Parathyroid adenoma (tissue), 2 donors: ENCODE data around the gene BRINP3.

Experiments used
- H2AFZ ChIP-seq: fragments of 300-600 bp; sonication (generic); one replicate; pipeline ENCODE4 v1.7.0; 2017; ENCODE audit warnings: antibody characterized with exemption, mild to moderate bottlenecking
- H3K27ac ChIP-seq: fragments of 300-600 bp; sonication (generic); one replicate; pipeline ENCODE4 v1.7.0; 2017
- H3K27me3 ChIP-seq: fragments of 300-600 bp; sonication (generic); one replicate; pipeline ENCODE4 v1.7.0; 2017; ENCODE audit warnings: low read length; ENCODE audit not compliant: control insufficient read depth, insufficient read depth
- H3K36me3 ChIP-seq: fragments of 300-600 bp; sonication (generic); one replicate; pipeline ENCODE4 v1.7.0; 2017; ENCODE audit warnings: low read length; ENCODE audit not compliant: control insufficient read depth, insufficient read depth
- H3K4me1 ChIP-seq: fragments of 300-600 bp; sonication (generic); one replicate; pipeline ENCODE4 v1.7.0; 2017; ENCODE audit warnings: control low read depth
- H3K4me2 ChIP-seq: fragments of 300-600 bp; sonication (generic); one replicate; pipeline ENCODE4 v1.7.0; 2017; ENCODE audit warnings: low read length
- H3K4me3 ChIP-seq: fragments of 300-600 bp; sonication (generic); one replicate; pipeline ENCODE4 v1.7.0; 2017; ENCODE audit warnings: low read depth, low read length
- H3K79me2 ChIP-seq: fragments of 300-600 bp; sonication (generic); one replicate; pipeline ENCODE4 v1.7.0; 2017; ENCODE audit warnings: control low read depth
- H3K9ac ChIP-seq: fragments of 300-600 bp; sonication (generic); one replicate; pipeline ENCODE4 v1.7.0; 2017; ENCODE audit warnings: mild to moderate bottlenecking
- H3K9me3 ChIP-seq: fragments of 300-600 bp; sonication (generic); one replicate; pipeline ENCODE4 v1.7.0; 2017; ENCODE audit warnings: low read length; ENCODE audit not compliant: control insufficient read depth
- TF ChIP-seq, protein P1 (sequence below): fragments of 300-600 bp; sonication (generic); IDR thresholded peaks from one replicate; pipeline ENCODE4 v1.7.0; 2017; ENCODE audit warnings: antibody characterized with exemption, mild to moderate bottlenecking
- donor health status: primary hyperparathyroidism.

The BRINP3 gene

GRCh38 chr1:190159146-190159545 is 318.5 kb downstream of the BRINP3 start:
- no peak overlapping the region for H3K4me3 ChIP-seq
- H3K9ac ChIP-seq, result no peak overlapping the region
- H3K9me3 ChIP-seq, result no peaks in the 10 kb centered on the region
- H3K27me3 ChIP-seq, result no peaks in the 10 kb centered on the region
- no peak overlapping the region for H3K27ac ChIP-seq
- no peak overlapping the region for H2AFZ ChIP-seq
- H3K79me2 ChIP-seq, result no peaks in the 10 kb centered on the region
- H3K4me2 ChIP-seq, result no peak overlapping the region
- TF ChIP-seq, protein P1, sequence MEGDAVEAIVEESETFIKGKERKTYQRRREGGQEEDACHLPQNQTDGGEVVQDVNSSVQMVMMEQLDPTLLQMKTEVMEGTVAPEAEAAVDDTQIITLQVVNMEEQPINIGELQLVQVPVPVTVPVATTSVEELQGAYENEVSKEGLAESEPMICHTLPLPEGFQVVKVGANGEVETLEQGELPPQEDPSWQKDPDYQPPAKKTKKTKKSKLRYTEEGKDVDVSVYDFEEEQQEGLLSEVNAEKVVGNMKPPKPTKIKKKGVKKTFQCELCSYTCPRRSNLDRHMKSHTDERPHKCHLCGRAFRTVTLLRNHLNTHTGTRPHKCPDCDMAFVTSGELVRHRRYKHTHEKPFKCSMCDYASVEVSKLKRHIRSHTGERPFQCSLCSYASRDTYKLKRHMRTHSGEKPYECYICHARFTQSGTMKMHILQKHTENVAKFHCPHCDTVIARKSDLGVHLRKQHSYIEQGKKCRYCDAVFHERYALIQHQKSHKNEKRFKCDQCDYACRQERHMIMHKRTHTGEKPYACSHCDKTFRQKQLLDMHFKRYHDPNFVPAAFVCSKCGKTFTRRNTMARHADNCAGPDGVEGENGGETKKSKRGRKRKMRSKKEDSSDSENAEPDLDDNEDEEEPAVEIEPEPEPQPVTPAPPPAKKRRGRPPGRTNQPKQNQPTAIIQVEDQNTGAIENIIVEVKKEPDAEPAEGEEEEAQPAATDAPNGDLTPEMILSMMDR, result no peak
- H3K36me3 ChIP-seq, result no peaks in the 10 kb centered on the region
- H3K4me1 ChIP-seq, result no peaks in the 10 kb centered on the region

- TF ChIP-seq, protein P1, result no peak
- Histone ChIP-seq H3K27me3 (no peaks in the 10 kb centered on the region), H3K4me1 (no peaks in the 10 kb centered on the region), H2AFZ (no peak overlapping the region), H3K4me2 (no peak overlapping the region), H3K79me2 (no peaks in the 10 kb centered on the region), H3K27ac (no peak overlapping the region), H3K36me3 (no peaks in the 10 kb centered on the region), H3K4me3 (no peak overlapping the region), H3K9me3 (no peaks in the 10 kb centered on the region), H3K9ac (no peak overlapping the region)
These were observed 322.9 kb downstream of the BRINP3 start for GRCh38 chr1:190154744-190155143.

DNA sequence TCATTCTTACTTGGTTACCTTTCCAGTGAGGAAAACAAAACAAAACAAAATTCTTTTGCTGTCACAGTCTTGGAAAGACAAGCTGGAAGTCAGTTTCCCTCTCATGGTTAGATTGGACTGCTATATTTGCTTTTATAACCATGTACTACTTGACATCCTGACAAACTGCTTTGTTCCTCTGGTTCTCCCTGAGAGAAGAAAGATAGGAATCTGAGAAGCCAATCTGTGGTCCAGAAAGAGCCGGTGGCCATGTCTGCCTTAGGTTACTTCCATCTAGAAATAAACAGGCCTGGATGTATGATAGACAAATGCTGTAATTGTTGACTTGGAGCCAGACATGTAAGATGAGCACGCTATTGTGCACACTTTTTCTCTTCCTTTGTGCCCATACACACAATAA is 330.0 kb downstream of the BRINP3 start:
- no peak overlapping the region for H2AFZ ChIP-seq
- no peak overlapping the region for H3K4me2 ChIP-seq
- H3K36me3 ChIP-seq, result no peaks in the 10 kb centered on the region
- H3K4me3 ChIP-seq, result no peak overlapping the region
- TF ChIP-seq, protein P1, result no peak
- no peak overlapping the region for H3K27ac ChIP-seq
- H3K27me3 ChIP-seq, result no peaks in the 10 kb centered on the region
- H3K79me2 ChIP-seq, result no peaks in the 10 kb centered on the region
- no peaks in the 10 kb centered on the region for H3K9me3 ChIP-seq
- no peaks in the 10 kb centered on the region for H3K4me1 ChIP-seq
- H3K9ac ChIP-seq, result no peak overlapping the region

DNA sequence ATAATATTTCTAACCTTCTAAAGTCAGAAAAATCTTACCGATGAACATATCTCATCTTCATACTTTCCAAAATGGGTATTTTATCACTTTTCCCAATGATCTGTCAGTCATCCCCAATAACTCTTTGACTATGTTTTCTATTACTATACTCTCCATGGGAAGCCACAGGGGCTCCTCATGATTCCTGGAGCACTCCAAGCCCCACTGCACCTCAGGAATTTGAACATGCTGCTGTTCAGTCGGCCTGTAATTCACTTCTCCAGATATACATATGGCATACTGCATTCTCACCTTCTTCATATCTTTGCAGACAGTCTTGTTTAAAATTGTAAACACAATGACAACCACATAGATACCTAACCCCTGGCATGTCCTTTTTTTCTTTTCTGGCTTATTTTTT is 333.0 kb downstream of the BRINP3 start:
- H3K4me1 ChIP-seq, result no peaks in the 10 kb centered on the region
- no peak overlapping the region for H3K27ac ChIP-seq
- TF ChIP-seq, protein P1, result no peak
- H3K79me2 ChIP-seq, result no peaks in the 10 kb centered on the region
- no peak overlapping the region for H2AFZ ChIP-seq
- no peaks in the 10 kb centered on the region for H3K27me3 ChIP-seq
- H3K9me3 ChIP-seq, result no peaks in the 10 kb centered on the region
- no peak overlapping the region for H3K9ac ChIP-seq
- no peak overlapping the region for H3K4me3 ChIP-seq
- no peaks in the 10 kb centered on the region for H3K36me3 ChIP-seq
- H3K4me2 ChIP-seq, result no peak overlapping the region

- H3K27ac ChIP-seq, result no peak overlapping the region
- no peaks in the 10 kb centered on the region for H3K36me3 ChIP-seq
- no peaks in the 10 kb centered on the region for H3K9me3 ChIP-seq
- no peaks in the 10 kb centered on the region for H3K4me1 ChIP-seq
- no peak overlapping the region for H3K4me2 ChIP-seq
- no peaks in the 10 kb centered on the region for H3K79me2 ChIP-seq
- no peak overlapping the region for H2AFZ ChIP-seq
- TF ChIP-seq, protein P1, result no peak
- no peaks in the 10 kb centered on the region for H3K27me3 ChIP-seq
- H3K4me3 ChIP-seq, result no peak overlapping the region
- no peak overlapping the region for H3K9ac ChIP-seq
These were observed 337.0 kb downstream of the BRINP3 start for GRCh38 chr1:190140644-190141043.
